Stomach (tissue), 9 donors: Measurements from ENCODE around the gene FEM1C. TPM values are rescaled to one million over a fixed set of nuclear protein-coding genes. Genes with fewer than 3 reads are reported as not detected.

Source experiments
- DNase-seq, 2 donors: peaks; one replicate each; pipeline versions ENCODE4 v3.0.0 to v3.0.0-alpha.2; 2013 to 2019
- H3K27ac ChIP-seq, 5 donors: fragments of 200-600 bp in 4 of 5; sonication (generic) in 4 of 5; one replicate each; pipeline ENCODE4 v1.5.1; 2013 to 2019; ENCODE audit warnings: mild to moderate bottlenecking in 1 of 5, moderate library complexity in 1 of 5
- H3K27me3 ChIP-seq, 3 donors: fragments of 200-600 bp; sonication (generic); one replicate each; pipeline ENCODE4 v1.5.1; 2017 to 2019; ENCODE audit warnings: mixed run types in 1 of 3
- H3K36me3 ChIP-seq, 4 donors: fragments of 200-600 bp; sonication (generic); 1 replicate in 3 of 4; 2 replicates in 1 of 4; pipeline ENCODE4 v1.5.1; 2016 to 2019
- H3K4me1 ChIP-seq, 4 donors: fragments of 200-600 bp; sonication (generic); one replicate each; pipeline ENCODE4 v1.5.1; 2016 to 2019
- H3K4me3 ChIP-seq, 4 donors: fragments of 200-600 bp; sonication (generic) in 3 of 4; one replicate each; pipeline ENCODE4 v1.5.1; 2016 to 2019; ENCODE audit warnings: mild to moderate bottlenecking in 1 of 4
- H3K9me3 ChIP-seq, 4 donors: fragments of 200-600 bp; sonication (generic); one replicate each; pipeline ENCODE4 v1.5.1; 2016 to 2019
- CTCF ChIP-seq, 7 experiments: fragments of 450-650 bp in 4 of 7; fragments of 200-600 bp in 3 of 7; sonication (generic) in 3 of 7; IDR thresholded peaks; one replicate each; pipeline ENCODE4 v1.5.1; 2016 to 2019; ENCODE audit warnings: antibody characterized with exemption in 7 of 7, control low read depth in 2 of 7, mild to moderate bottlenecking in 1 of 7
- EP300 ChIP-seq: sonication (generic); formaldehyde crosslinking; IDR thresholded peaks from one replicate; pipeline ENCODE4 v1.6.1; 2017; ENCODE audit warnings: antibody characterized with exemption
- POLR2A ChIP-seq, 4 donors: fragments of 450-650 bp; IDR thresholded peaks; one replicate each; pipeline ENCODE4 v1.6.1; 2016; ENCODE audit warnings: antibody characterized with exemption in 4 of 4, control low read depth in 2 of 4, mild to moderate bottlenecking in 1 of 4, moderate library complexity in 1 of 4
- POLR2AphosphoS5 ChIP-seq, 3 donors: sonication (generic); formaldehyde crosslinking; IDR thresholded peaks; one replicate each; pipeline ENCODE4 v1.6.1; 2016; ENCODE audit warnings: antibody characterized with exemption in 3 of 3
- WGBS, 5 donors: extraction: QIAGEN DNeasy Blood & Tissue Kit in 3 of 5; methylation state at CpG; one replicate each; pipeline versions ENCODE4 v1.1.5 to v1.1.7; 2013 to 2018; 5-methylcytosine and 5-hydroxymethylcytosine counted together
- intact Hi-C: fragments of 100-400 bp; cut with DNase I; formaldehyde crosslinking; loops from one replicate; pipeline ENCODE4 v1.15.1; 2023; ENCODE audit warnings: low total_unique reads
- polyA plus RNA-seq, 3 donors: library from polyadenylated mRNA; stranded (reverse); fragments of 200-250 nt; gene quantifications; one replicate each; pipeline ENCODE4 v1.2.3, GENCODE V29; 2013
- total RNA-seq, 5 donors: library from RNA; depleted of rRNA; stranded (reverse); fragments of >200 nt; gene quantifications; one replicate each; pipeline versions ENCODE4 v1.1.0 to v1.2.3, GENCODE V29; 2014 to 2016
- donor health status: healthy with polysubstance abuse.
- donor health status: Bipolar disorder and iron deficiency.
- donor health status: healthy.

The FEM1C gene
- total and polyA plus RNA-seq, 8 donors, result 5.9 to 55.6 (median 21.7) TPM

- peaks cover 10 to 24% (median 17%) of the 10 kb centered on the region in 4 donors for H3K4me1 ChIP-seq
- TF ChIP-seq POLR2AphosphoS5 (IDR thresholded peaks at IDR 0.05) (no peak), POLR2A (IDR thresholded peaks at IDR 0.05) (no peak), CTCF (IDR thresholded peaks at IDR 0.05) (no peak), EP300 (no peak)
- intact Hi-C loops, result no loop called here
- WGBS, 5 donors, result 29 to 50% (median 30%) methylated on average over 4 of the region's 4 CpGs
- H3K27me3 ChIP-seq, result no peaks in the 10 kb centered on the region
- H3K4me3 ChIP-seq, result no peak overlapping the region
- no peaks in the 10 kb centered on the region for H3K36me3 ChIP-seq
- no peaks in the 10 kb centered on the region for H3K9me3 ChIP-seq
- DNase-seq, result peak in 1 of 2 donors; percentile 77
- H3K27ac ChIP-seq, result peak overlapping the region in 4 of 5 donors; percentile 51 to 77 (median 70)
Measured at GRCh38 chr5:115558388-115558956, 13.9 kb upstream of the FEM1C start.

DNA sequence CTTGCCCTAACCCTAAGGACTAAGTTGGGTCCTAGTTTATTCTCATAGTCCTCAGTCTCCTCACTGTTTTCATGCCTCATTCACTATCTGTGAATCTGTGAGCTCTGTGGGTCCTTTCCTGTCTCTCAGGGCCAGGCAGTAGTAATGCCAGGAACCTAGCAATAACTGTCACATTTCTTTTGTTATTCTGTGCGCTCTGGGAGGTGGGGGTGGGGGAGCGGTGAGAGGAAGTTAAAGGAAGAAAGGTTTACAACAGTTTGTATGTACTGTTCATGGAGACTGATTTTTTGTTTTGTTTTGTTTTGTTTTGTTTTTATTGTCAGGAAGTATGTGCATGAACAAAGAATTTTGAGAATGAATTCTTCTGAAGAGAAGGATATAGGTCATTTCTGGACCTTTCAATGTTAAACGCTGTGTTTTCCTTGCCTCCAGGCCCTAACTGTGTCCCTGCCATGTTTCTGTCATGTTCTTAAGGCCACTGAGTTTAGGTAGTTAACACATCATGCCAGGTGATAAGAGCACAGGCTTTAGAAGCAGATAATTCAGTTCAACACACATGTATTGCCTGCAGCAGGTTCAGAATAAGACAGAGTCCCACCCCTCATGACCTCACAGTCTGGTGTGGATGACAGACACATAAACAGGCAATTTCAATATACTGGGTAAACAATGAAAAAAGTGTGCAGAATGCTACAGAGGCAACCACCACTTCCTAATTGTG is 13.3 kb upstream of the FEM1C start:
- Histone ChIP-seq H3K36me3 (no peaks in the 10 kb centered on the region), H3K4me1 (peaks cover 10 to 24% (median 17%) of the 10 kb centered on the region in 4 donors), H3K4me3 (no peak overlapping the region), H3K9me3 (no peaks in the 10 kb centered on the region), H3K27ac (peak overlapping the region; percentile 51 to 84 (median 71)), H3K27me3 (no peaks in the 10 kb centered on the region)
- TF ChIP-seq CTCF (IDR thresholded peaks at IDR 0.05) (no peak), POLR2AphosphoS5 (IDR thresholded peaks at IDR 0.05) (peak in 1 of 3 donors; percentile 32), POLR2A (IDR thresholded peaks at IDR 0.05) (no peak)
- intact Hi-C loops, result no loop called here
- WGBS, 5 donors, result 42 to 50% (median 47%) methylated on average over 3 of the region's 3 CpGs
- DNase-seq, result peak; percentile 57 to 83

DNA sequence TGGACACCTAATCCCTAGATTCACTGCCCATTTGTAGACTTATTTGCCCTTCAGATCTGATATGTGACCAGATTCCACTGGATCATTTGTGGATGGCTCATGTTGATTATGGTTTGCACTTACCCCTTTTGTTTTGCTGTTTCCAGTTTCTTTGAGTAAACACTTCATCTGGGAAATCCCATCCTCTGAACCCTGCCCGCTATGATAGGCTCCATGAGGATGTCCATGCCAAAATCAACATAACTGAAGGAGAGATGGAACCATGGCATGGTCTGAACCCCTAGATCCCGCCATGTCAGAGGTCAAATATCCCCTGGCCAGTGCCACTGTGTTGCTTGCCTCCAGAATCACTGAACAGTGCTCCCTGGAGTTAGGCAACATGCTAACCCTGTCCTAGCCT is 11.7 kb upstream of the FEM1C start:
- Histone ChIP-seq H3K4me1 (peaks cover 10 to 24% (median 19%) of the 10 kb centered on the region in 4 donors), H3K36me3 (no peaks in the 10 kb centered on the region), H3K27ac (no peak overlapping the region), H3K4me3 (no peak overlapping the region), H3K9me3 (no peaks in the 10 kb centered on the region), H3K27me3 (no peaks in the 10 kb centered on the region)
- no peak for TF ChIP-seq CTCF (IDR thresholded peaks at IDR 0.05)
- no peak for TF ChIP-seq EP300
- TF ChIP-seq POLR2A (IDR thresholded peaks at IDR 0.05), result no peak
- TF ChIP-seq POLR2AphosphoS5 (IDR thresholded peaks at IDR 0.05), result no peak
- intact Hi-C loops, result no loop called here
- 88 to 96% (median 93%) methylated on average over 2 of the region's 2 CpGs for whole genome bisulfite sequencing, 5 donors
- no peak for DNase-seq

DNA sequence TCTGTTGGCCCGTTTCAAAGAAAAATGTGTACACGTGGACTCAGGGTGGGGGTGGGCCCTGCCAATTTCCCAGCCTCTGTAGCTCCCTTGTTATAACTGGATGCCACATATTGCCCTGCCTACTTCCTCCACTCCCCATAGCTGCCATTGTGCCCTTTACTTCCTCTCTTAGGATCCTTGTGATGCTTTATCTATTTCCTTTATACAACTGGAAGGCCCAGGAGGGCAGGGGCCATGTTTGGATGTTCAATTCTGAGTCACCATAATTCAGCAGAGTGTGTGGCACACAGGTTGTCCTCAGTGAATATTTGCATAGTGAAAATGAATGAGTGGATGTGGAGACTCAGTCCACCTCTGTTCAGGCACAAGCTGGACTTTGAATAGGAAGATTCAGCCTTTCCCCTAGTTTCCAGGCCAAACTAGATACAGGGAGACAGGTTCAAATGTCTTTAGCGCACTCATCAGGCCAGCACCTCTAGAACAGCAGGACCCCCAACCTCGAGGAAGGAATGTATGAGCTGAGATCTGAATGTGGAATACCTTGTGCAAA is 10.6 kb upstream of the FEM1C start:
- no peaks in the 10 kb centered on the region for H3K27me3 ChIP-seq
- H3K4me3 ChIP-seq, result no peak overlapping the region
- no peak for DNase-seq
- TF ChIP-seq POLR2A (IDR thresholded peaks at IDR 0.05) (no peak), CTCF (IDR thresholded peaks at IDR 0.05) (no peak), POLR2AphosphoS5 (IDR thresholded peaks at IDR 0.05) (no peak), EP300 (no peak)
- no peak overlapping the region for H3K27ac ChIP-seq
- intact Hi-C loops, result no loop called here
- H3K36me3 ChIP-seq, result no peaks in the 10 kb centered on the region
- no peaks in the 10 kb centered on the region for H3K9me3 ChIP-seq
- WGBS, 5 donors, result 91 to 96% (median 92%) methylated on average over 4 of the region's 4 CpGs
- H3K4me1 ChIP-seq, result peaks cover 10 to 31% (median 29%) of the 10 kb centered on the region in 4 donors
